IPS-20b (cell line): Measurements from ENCODE around the gene MSI2.

ENCODE experiments used
- H3K27ac ChIP-seq: one replicate; pipeline ENCODE4 v1.5.1; 2013; ENCODE audit warnings: low read length
- H3K27me3 ChIP-seq: 2 replicates; pipeline ENCODE4 v1.6.1; 2013; ENCODE audit warnings: mild to moderate bottlenecking, low read length, inconsistent platforms; ENCODE audit not compliant: insufficient read depth
- H3K36me3 ChIP-seq: 2 replicates; pipeline ENCODE4 v1.6.1; 2013; ENCODE audit warnings: low read depth, mild to moderate bottlenecking, inconsistent platforms, low read length, moderate library complexity; ENCODE audit not compliant: insufficient read depth
- H3K4me1 ChIP-seq: 2 replicates; pipeline ENCODE4 v1.6.1; 2013; ENCODE audit warnings: mild to moderate bottlenecking, control low read depth, inconsistent platforms, low read length, moderate library complexity; ENCODE audit not compliant: insufficient read depth
- H3K4me3 ChIP-seq: 2 replicates; pipeline ENCODE4 v1.5.1; 2013; ENCODE audit warnings: mild to moderate bottlenecking, low read length, inconsistent platforms
- H3K9ac ChIP-seq: 2 replicates; pipeline ENCODE4 v1.6.1; 2013; ENCODE audit warnings: low read depth, mild to moderate bottlenecking, inconsistent platforms, low read length, moderate library complexity
- H3K9me3 ChIP-seq: 2 replicates; pipeline ENCODE4 v1.6.1; 2013; ENCODE audit warnings: mild to moderate bottlenecking, low read depth, low read length, inconsistent platforms; ENCODE audit not compliant: insufficient read depth

The MSI2 gene

GRCh38 chr17:57274162-57274561 is 17.8 kb downstream of the MSI2 start:
- Histone ChIP-seq H3K9ac (no peak overlapping the region), H3K27me3 (no peaks in the 10 kb centered on the region), H3K9me3 (no peaks in the 10 kb centered on the region), H3K27ac (no peak overlapping the region), H3K4me3 (no peak overlapping the region), H3K36me3 (peaks cover 76% of the 10 kb centered on the region), H3K4me1 (peaks cover 9% of the 10 kb centered on the region; the same call in 1 of the 2 replicates)

DNA sequence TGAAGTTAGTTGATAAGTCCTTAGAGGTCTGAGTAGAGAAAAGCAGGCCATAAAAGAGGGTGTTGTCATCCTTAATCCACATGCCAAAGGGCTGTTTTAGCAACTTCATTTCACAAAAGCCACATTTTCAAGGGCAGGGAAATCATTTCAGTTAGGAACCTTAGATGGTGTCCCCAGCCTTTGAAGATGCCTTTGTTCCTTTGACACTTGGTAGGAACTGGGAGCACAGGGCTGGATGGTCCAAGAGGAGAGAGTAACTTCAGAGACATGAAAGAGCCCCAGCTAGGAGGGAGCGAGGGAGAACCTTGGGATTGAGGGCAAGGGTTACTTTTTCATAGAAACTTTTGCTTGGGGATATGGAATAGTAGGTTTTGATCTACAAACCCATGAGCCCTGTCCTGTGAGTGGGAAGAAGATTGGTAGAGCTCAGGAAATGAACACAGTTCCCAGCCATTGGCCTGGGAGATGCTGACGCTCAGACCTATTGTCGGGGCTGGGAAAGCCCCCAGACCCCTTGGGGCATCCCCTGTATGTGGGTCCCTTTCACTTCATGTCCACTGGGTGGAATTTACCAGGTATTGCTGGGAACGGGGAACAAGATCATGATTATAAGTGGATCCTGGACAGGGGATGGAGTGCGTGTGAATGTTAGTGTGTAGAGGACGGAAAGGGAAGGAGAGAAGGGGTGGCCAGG is 18.9 kb downstream of the MSI2 start:
- Histone ChIP-seq H3K9ac (no peak overlapping the region), H3K36me3 (peaks cover 67% of the 10 kb centered on the region), H3K4me1 (peaks cover 9% of the 10 kb centered on the region; the same call in 1 of the 2 replicates), H3K9me3 (no peaks in the 10 kb centered on the region), H3K27me3 (no peaks in the 10 kb centered on the region), H3K4me3 (no peak overlapping the region), H3K27ac (no peak overlapping the region)

DNA sequence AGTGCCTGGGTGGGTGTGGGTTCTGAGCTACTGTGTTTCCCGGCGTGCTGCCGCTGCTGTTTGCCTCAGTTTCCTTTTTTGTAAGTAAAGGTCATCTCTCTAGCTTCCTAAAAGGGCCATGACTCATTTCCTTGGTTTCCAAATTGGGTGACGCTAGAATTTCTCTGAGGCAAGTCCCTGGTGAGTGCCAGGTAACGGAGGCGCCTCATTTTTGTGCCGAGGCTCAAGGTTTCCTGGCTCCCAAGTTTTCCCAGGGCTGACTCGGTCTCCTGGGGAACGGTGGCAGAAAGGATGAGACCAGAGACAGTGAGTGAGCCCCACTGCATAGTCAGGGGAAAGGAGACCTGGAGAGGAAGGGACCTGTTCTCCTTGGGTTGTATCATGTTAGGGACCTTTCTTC is 20.3 kb downstream of the MSI2 start:
- Histone ChIP-seq H3K9me3 (no peaks in the 10 kb centered on the region), H3K27me3 (no peaks in the 10 kb centered on the region), H3K4me1 (no peaks in the 10 kb centered on the region), H3K36me3 (peaks cover 58% of the 10 kb centered on the region), H3K9ac (no peak overlapping the region), H3K27ac (no peak overlapping the region), H3K4me3 (no peak overlapping the region)

DNA sequence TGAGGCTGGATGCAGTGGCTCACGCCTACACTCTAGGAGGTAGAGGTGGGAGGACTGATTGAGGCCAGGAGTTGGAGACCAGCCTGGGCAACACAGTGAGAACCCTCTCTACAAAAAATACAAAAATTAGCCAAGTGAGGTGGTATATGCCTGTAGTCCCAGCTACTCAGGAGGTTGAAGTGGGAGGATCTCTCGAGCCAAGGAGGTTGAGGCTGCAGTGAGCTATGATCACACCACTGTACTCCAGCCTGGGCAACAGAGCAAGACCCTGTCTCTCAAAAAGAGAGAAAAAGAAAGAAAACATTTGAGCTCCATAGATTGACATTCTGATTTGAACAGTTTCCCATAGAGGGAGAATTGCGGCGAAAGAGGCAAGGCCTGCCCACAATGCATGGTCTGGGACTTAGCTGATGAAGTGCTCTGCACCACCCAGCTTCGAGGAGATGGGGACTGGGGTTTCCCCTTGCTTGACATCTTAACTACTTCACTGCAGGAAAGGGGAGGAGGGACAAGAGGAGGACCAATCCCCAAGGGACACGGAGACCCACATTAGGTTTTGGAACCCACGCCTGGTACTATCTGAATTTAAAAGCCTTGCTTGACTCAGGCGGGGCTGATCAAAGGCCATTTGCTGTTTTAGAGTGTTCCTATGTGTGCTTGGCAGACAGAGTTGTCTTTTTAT is 21.7 kb downstream of the MSI2 start:
- Histone ChIP-seq H3K36me3 (peaks cover 46% of the 10 kb centered on the region), H3K4me1 (peaks cover 6% of the 10 kb centered on the region; the same call in 1 of the 2 replicates), H3K4me3 (no peak overlapping the region)

DNA sequence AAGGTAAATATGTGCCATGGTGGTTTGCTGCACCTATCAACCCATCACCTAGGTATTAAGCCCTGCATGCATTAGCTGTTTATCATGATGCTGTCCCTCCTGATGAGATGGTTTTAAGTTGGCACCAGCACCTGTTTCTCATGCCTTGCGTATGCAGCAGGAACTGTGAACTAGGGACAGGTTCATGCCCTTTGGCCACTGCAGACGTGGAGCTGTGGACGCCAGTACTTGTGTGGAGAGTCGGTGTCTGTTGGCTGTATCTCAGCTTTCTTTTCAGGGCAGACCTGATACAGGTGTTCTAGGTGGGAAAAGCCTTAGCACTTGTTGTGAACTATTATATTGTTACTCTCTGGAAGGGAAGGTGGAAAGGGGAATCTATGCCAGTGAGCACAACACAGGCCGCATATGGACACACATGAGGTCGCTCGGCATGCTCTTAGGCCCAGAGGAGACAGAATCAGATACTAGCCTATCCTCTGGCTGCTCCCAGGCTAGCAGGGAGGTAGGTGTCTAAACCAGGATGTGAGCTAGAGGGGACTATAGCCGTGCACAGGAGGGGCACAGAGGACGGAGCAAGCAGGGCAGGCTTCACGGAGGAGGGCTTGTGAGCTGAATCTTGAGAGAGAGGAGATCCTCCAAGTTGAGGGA is 22.5 kb downstream of the MSI2 start:
- no peak overlapping the region for H3K27ac ChIP-seq
- peaks cover 39% of the 10 kb centered on the region for H3K36me3 ChIP-seq
- H3K27me3 ChIP-seq, result no peaks in the 10 kb centered on the region
- no peak overlapping the region for H3K4me3 ChIP-seq
- H3K9me3 ChIP-seq, result no peaks in the 10 kb centered on the region
- peaks cover 9% of the 10 kb centered on the region; the same call in 1 of the 2 replicates for H3K4me1 ChIP-seq
- H3K9ac ChIP-seq, result no peak overlapping the region

More for the DNA sequence above, 21.7 kb downstream of the MSI2 start:
- Histone ChIP-seq H3K27ac (no peak overlapping the region), H3K9me3 (no peaks in the 10 kb centered on the region), H3K27me3 (no peaks in the 10 kb centered on the region), H3K9ac (no peak overlapping the region)

DNA sequence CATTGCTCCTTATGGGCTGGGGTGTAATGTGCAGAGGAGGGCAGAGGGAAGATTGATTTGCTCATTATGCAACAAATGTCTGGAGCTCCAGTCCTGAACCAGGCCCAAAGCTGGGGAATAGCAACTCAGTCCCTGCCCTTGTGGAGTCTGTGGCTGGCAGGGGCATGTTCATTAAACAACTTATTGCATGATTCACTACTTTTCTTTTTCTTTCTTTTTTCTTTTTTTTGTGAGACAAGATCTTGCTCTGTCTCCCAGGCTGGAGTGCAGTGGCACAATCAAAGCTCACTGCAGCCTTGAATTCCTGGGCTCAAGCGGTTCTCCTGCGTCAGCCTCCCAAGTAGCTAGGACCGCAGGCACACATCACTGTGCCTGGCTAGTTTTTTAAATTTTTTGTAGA is 23.1 kb downstream of the MSI2 start:
- H3K9ac ChIP-seq, result no peak overlapping the region
- no peak overlapping the region for H3K4me3 ChIP-seq
- H3K36me3 ChIP-seq, result peaks cover 33% of the 10 kb centered on the region
- H3K27ac ChIP-seq, result no peak overlapping the region
- H3K27me3 ChIP-seq, result no peaks in the 10 kb centered on the region
- H3K9me3 ChIP-seq, result no peaks in the 10 kb centered on the region
- H3K4me1 ChIP-seq, result peaks cover 10% of the 10 kb centered on the region; the same call in 1 of the 2 replicates

DNA sequence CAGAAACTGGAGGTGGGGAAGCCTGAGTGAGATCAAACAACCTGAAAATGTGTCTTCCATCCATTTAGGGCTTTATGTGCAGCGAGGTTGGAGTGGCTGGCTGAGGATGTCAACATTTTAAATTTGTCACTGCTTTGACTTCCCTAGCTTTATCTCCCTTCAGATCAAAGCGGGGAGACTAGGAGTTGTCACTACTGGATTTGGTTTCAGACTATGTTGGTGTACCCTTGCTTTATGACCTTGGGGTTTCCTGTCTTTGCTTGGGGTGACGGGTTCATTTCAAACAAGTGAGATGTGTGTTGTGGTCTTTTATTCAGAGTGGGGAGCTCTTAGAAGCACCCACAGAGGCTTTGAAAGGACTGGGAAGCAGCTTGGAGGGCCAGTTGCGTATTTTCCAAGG is 25.6 kb downstream of the MSI2 start:
- H3K4me1 ChIP-seq, result peaks cover 34% of the 10 kb centered on the region; the same call in 1 of the 2 replicates
- no peak overlapping the region for H3K4me3 ChIP-seq
- peaks cover 25% of the 10 kb centered on the region for H3K36me3 ChIP-seq
- no peak overlapping the region for H3K9ac ChIP-seq
- H3K27me3 ChIP-seq, result no peaks in the 10 kb centered on the region
- no peak overlapping the region for H3K27ac ChIP-seq
- no peaks in the 10 kb centered on the region for H3K9me3 ChIP-seq

- Histone ChIP-seq H3K36me3 (peaks cover 24% of the 10 kb centered on the region), H3K9ac (no peak overlapping the region), H3K27ac (no peak overlapping the region), H3K4me1 (peaks cover 36% of the 10 kb centered on the region; the same call in 1 of the 2 replicates), H3K4me3 (no peak overlapping the region), H3K27me3 (no peaks in the 10 kb centered on the region), H3K9me3 (no peaks in the 10 kb centered on the region)
Observed at GRCh38 chr17:57282296-57282695, 26.0 kb downstream of the MSI2 start.

- Histone ChIP-seq H3K27ac (no peak overlapping the region), H3K36me3 (peaks cover 13% of the 10 kb centered on the region), H3K4me3 (no peak overlapping the region), H3K4me1 (peaks cover 36% of the 10 kb centered on the region; the same call in 1 of the 2 replicates), H3K9me3 (no peaks in the 10 kb centered on the region), H3K9ac (no peak overlapping the region), H3K27me3 (no peaks in the 10 kb centered on the region)
Observed at GRCh38 chr17:57283203-57283971, 27.1 kb downstream of the MSI2 start.

DNA sequence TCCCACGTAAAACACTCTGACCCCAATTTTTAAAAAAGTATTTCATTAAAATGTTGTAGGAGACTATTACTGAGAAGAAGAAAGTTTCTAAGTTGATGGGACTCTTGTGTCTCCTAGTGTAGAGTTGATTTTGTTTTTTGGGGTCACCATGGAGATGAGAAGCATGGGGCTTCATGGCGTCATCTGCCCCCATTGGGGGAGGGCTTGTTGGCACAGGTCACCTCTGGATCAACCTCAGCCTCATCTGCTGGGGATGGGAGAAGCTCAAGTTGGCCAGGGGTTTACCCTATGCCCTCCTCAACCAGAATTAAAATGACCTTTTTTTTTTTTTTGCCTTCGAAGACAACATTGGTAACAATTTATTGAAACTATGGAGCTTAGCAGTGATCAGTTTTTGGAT is 28.3 kb downstream of the MSI2 start:
- H3K4me1 ChIP-seq, result peaks cover 38% of the 10 kb centered on the region; the same call in 1 of the 2 replicates
- peaks cover 8% of the 10 kb centered on the region; the same call in 1 of the 2 replicates for H3K36me3 ChIP-seq
- H3K9ac ChIP-seq, result peak overlapping the region; percentile 25; the same call in 1 of the 2 replicates
- no peak overlapping the region for H3K27ac ChIP-seq
- H3K4me3 ChIP-seq, result peak overlapping the region; percentile 38; the same call in 1 of the 2 replicates
- no peaks in the 10 kb centered on the region for H3K9me3 ChIP-seq
- no peaks in the 10 kb centered on the region for H3K27me3 ChIP-seq

DNA sequence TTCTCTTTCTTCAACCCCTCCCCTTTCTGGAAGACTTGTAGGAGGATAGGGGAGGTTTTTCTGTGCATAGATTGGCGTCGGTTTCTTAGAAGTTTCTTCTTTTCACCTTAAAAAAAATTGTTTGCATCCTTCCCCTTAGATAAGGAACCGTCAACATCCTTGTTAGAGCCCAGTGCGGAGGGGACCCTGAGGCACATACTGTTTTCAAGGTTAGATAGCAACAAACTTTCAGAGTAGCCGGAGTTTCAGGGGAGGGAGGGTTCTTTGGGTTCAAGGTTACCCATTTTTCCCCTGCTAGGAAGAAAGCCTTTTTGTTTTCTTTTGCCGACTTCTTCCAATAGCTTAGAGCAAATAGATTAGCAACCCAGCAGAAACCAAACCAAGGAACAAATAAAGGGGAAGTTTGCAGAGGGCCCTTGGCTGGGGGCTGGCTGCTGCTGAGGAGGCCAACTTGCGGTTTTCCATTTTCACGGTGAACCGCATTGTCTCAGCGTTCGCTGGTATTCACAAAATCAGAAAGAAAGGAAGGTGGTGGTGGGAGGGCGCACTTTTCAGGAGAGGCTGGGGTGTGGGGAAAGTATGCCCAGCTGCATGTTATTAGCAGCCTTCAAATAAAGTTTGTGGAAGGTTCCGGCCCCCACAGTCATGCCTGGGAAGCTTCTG is 28.8 kb downstream of the MSI2 start:
- H3K4me1 ChIP-seq, result peaks cover 38% of the 10 kb centered on the region; the same call in 1 of the 2 replicates
- H3K27ac ChIP-seq, result no peak overlapping the region
- peak overlapping the region; percentile 25; the same call in 1 of the 2 replicates for H3K9ac ChIP-seq
- H3K9me3 ChIP-seq, result no peaks in the 10 kb centered on the region
- no peaks in the 10 kb centered on the region for H3K27me3 ChIP-seq
- peak overlapping the region; percentile 38; the same call in 1 of the 2 replicates for H3K4me3 ChIP-seq
- H3K36me3 ChIP-seq, result peaks cover 11% of the 10 kb centered on the region; the same call in 1 of the 2 replicates
